CD14-positive monocyte (primary cell): ENCODE data around the gene ACKR2. TPM values are rescaled to one million over a fixed set of nuclear protein-coding genes. Genes with fewer than 3 reads are reported as not detected.

ENCODE experiments used
- DNase-seq, 3 donors: peaks; one replicate each; pipeline ENCODE4 v3.0.0-alpha.2; 2011 to 2022
- H2AFZ ChIP-seq: 2 replicates; pipeline ENCODE4 v1.6.0; 2012; ENCODE audit warnings: mild to moderate bottlenecking, low read depth, low read length, inconsistent platforms; ENCODE audit not compliant: insufficient read depth, poor library complexity, severe bottlenecking
- H3K27ac ChIP-seq, 2 donors: 1 replicate in 1 of 2; 2 replicates in 1 of 2; pipeline ENCODE4 v1.5.1; 2012 to 2013; ENCODE audit warnings: low read length in 2 of 2, control low read depth in 1 of 2, inconsistent platforms in 1 of 2, low read depth in 1 of 2, mild to moderate bottlenecking in 1 of 2
- H3K27me3 ChIP-seq, 2 donors: one replicate each; pipeline versions ENCODE4 v1.6.0 to v1.6.1; 2011 to 2013; ENCODE audit warnings: low read length in 2 of 2; ENCODE audit not compliant: control insufficient read depth in 2 of 2, insufficient read depth in 2 of 2
- H3K36me3 ChIP-seq, 2 donors: replicated peaks in 1 of 2; 1 replicate in 1 of 2; 2 replicates in 1 of 2; pipeline versions ENCODE4 v1.5.1 to v1.6.1; 2012 to 2013; ENCODE audit warnings: low read length in 2 of 2, control low read depth in 1 of 2, inconsistent platforms in 1 of 2, mild to moderate bottlenecking in 1 of 2; ENCODE audit not compliant: insufficient read depth in 2 of 2, control insufficient read depth in 1 of 2
- H3K4me1 ChIP-seq, 2 donors: 1 replicate in 1 of 2; 2 replicates in 1 of 2; pipeline versions ENCODE4 v1.5.1 to v1.6.1; 2012 to 2013; ENCODE audit warnings: low read length in 2 of 2, control low read depth in 1 of 2, inconsistent platforms in 1 of 2, mild to moderate bottlenecking in 1 of 2, moderate library complexity in 1 of 2; ENCODE audit not compliant: insufficient read depth in 2 of 2, control insufficient read depth in 1 of 2
- H3K4me2 ChIP-seq: replicated peaks from 2 replicates; pipeline ENCODE3; 2012; ENCODE audit warnings: low read length, moderate library complexity, mild to moderate bottlenecking; ENCODE audit not compliant: poor library complexity, severe bottlenecking; ENCODE audit errors: extremely low read depth
- H3K4me3 ChIP-seq, 3 experiments: fragments of 200-600 bp in 1 of 3; sonication (generic) in 1 of 3; replicated peaks in 1 of 3; 1 replicate in 2 of 3; 2 replicates in 1 of 3; pipeline ENCODE4 v1.5.1; 2011 to 2013; ENCODE audit warnings: low read length in 3 of 3, mild to moderate bottlenecking in 3 of 3, control low read depth in 2 of 3, low read depth in 2 of 3, inconsistent platforms in 1 of 3, moderate library complexity in 1 of 3
- H3K79me2 ChIP-seq: 2 replicates; pipeline ENCODE4 v1.6.0; 2012; ENCODE audit warnings: mild to moderate bottlenecking, control low read depth, inconsistent platforms, low read length, moderate library complexity; ENCODE audit not compliant: insufficient read depth
- H3K9ac ChIP-seq: 2 replicates; pipeline ENCODE4 v1.6.0; 2017; ENCODE audit warnings: low read length, mild to moderate bottlenecking; ENCODE audit not compliant: insufficient read depth, poor library complexity, severe bottlenecking
- H3K9me3 ChIP-seq, 2 donors: replicated peaks in 1 of 2; 1 replicate in 1 of 2; 2 replicates in 1 of 2; pipeline versions ENCODE4 v1.5.1 to v1.6.1; 2012 to 2013; ENCODE audit warnings: low read length in 2 of 2, control low read depth in 1 of 2; ENCODE audit not compliant: control insufficient read depth in 1 of 2, insufficient read depth in 1 of 2
- H4K20me1 ChIP-seq: 2 replicates; pipeline ENCODE4 v1.6.0; 2012; ENCODE audit warnings: mild to moderate bottlenecking, low read length, control low read depth, moderate library complexity; ENCODE audit not compliant: insufficient read depth
- H3K27ac Mint-ChIP-seq, 7 donors: one replicate each; pipeline ENCODE4 v1.8.0; 2020; ENCODE audit warnings: mild to moderate bottlenecking in 7 of 7, mixed read lengths in 7 of 7, moderate library complexity in 6 of 7, inconsistent platforms in 2 of 7
- H3K27me3 Mint-ChIP-seq, 3 donors: one replicate each; pipeline ENCODE4 v1.8.0; 2021 to 2022; ENCODE audit warnings: low read depth in 3 of 3, mild to moderate bottlenecking in 3 of 3, mixed read lengths in 3 of 3, moderate library complexity in 3 of 3, inconsistent platforms in 1 of 3
- H3K36me3 Mint-ChIP-seq, 2 donors: one replicate each; pipeline ENCODE4 v1.8.0; 2020; ENCODE audit warnings: mixed read lengths in 2 of 2, inconsistent platforms in 1 of 2, mild to moderate bottlenecking in 1 of 2
- H3K4me1 Mint-ChIP-seq: one replicate; pipeline ENCODE4 v1.8.0; 2020; ENCODE audit warnings: mild to moderate bottlenecking, mixed read lengths
- H3K4me3 Mint-ChIP-seq, 2 donors: one replicate each; pipeline ENCODE4 v1.8.0; 2020; ENCODE audit warnings: mild to moderate bottlenecking in 2 of 2, mixed read lengths in 2 of 2, moderate library complexity in 1 of 2
- H3K9me3 Mint-ChIP-seq, 7 donors: one replicate each; pipeline ENCODE4 v1.8.0; 2020 to 2022; ENCODE audit warnings: mixed read lengths in 7 of 7, mild to moderate bottlenecking in 6 of 7, moderate library complexity in 6 of 7, inconsistent platforms in 2 of 7
- CTCF ChIP-seq: fragments of 200-600 bp; IDR thresholded peaks from one replicate; pipeline ENCODE4 v1.8.0; 2022; ENCODE audit warnings: antibody characterized with exemption, mild to moderate bottlenecking
- WGBS: methylation state at CpG from one replicate; pipeline ENCODE4 v1.1.5; 2013; ENCODE audit warnings: missing lambda C conversion rate; ENCODE audit not compliant: insufficient coverage; 5-methylcytosine and 5-hydroxymethylcytosine counted together
- intact Hi-C, 2 donors: fragments of 100-400 bp; cut with micrococcal nuclease; formaldehyde crosslinking; loops; one replicate each; pipeline versions ENCODE4 v1.15.0 to v1.15.1; 2023
- polyA plus RNA-seq, 3 donors: library from polyadenylated mRNA; depleted of rRNA in 1 of 3; unstranded in 2 of 3; stranded (reverse) in 1 of 3; fragments of 300-500 nt in 2 of 3; fragments of >200 nt in 1 of 3; fragmentation: Illumina TruSeq in 2 of 3; gene quantifications; 1 replicate in 2 of 3; 2 replicates in 1 of 3; pipeline ENCODE4 v1.2.3, GENCODE V29; 2012 to 2021

ACKR2 gene
- polyA plus RNA-seq, 3 donors: 0.49 TPM; not detected in 2

- Mint-ChIP-seq H3K36me3 (no peaks in the 10 kb centered on the region), H3K4me3 (no peak overlapping the region), H3K27me3 (peaks cover 4 to 9% (median 4%) of the 10 kb centered on the region in 3 donors), H3K4me1 (no peaks in the 10 kb centered on the region), H3K27ac (no peak overlapping the region), H3K9me3 (peaks cover 1 to 12% (median 6%) of the 10 kb centered on the region in 7 donors)
- Histone ChIP-seq H3K36me3 (no peaks in the 10 kb centered on the region), H3K4me1 (no peaks in the 10 kb centered on the region), H3K27me3 (no peaks in the 10 kb centered on the region), H3K4me2 (no peak overlapping the region), H4K20me1 (no peaks in the 10 kb centered on the region), H3K9me3 (no peaks in the 10 kb centered on the region), H3K79me2 (no peaks in the 10 kb centered on the region), H2AFZ (no peak overlapping the region), H3K27ac (no peak overlapping the region), H3K9ac (no peak overlapping the region), H3K4me3 (no peak overlapping the region)
- 81% methylated on average over 4 of the region's 4 CpGs for WGBS
- TF ChIP-seq CTCF: no peak
- intact Hi-C loops: no loop called here
- no peak for DNase-seq
Observed at GRCh38 chr3:42855547-42856380, 46.5 kb downstream of the ACKR2 start.

GRCh38 chr3:42856544-42856943 lies 47.3 kb downstream of the ACKR2 start:
- H4K20me1 ChIP-seq: no peaks in the 10 kb centered on the region
- H3K79me2 ChIP-seq: no peaks in the 10 kb centered on the region
- no peaks in the 10 kb centered on the region for H3K36me3 ChIP-seq
- TF ChIP-seq CTCF: no peak
- H3K4me1 Mint-ChIP-seq: no peaks in the 10 kb centered on the region
- H3K27me3 Mint-ChIP-seq: peaks cover 4 to 11% (median 8%) of the 10 kb centered on the region in 3 donors
- no peak overlapping the region for H3K9ac ChIP-seq
- H3K9me3 ChIP-seq: no peaks in the 10 kb centered on the region
- no peak overlapping the region for H2AFZ ChIP-seq
- no peak overlapping the region for H3K4me2 ChIP-seq
- no peak overlapping the region for H3K4me3 ChIP-seq
- no peaks in the 10 kb centered on the region for H3K4me1 ChIP-seq
- no peaks in the 10 kb centered on the region for H3K27me3 ChIP-seq
- H3K4me3 Mint-ChIP-seq: no peak overlapping the region
- H3K9me3 Mint-ChIP-seq: peaks cover 1 to 16% (median 8%) of the 10 kb centered on the region in 7 donors
- H3K27ac ChIP-seq: no peak overlapping the region
- intact Hi-C loops: no loop called here
- no peak for DNase-seq
- 78% methylated on average over 3 of the region's 3 CpGs for WGBS
- no peaks in the 10 kb centered on the region for H3K36me3 Mint-ChIP-seq
- H3K27ac Mint-ChIP-seq: no peak overlapping the region
